GM20000 (cell line): ENCODE data around the gene ZNF423.

Experiments used
- DNase-seq: peaks from one replicate; pipeline ENCODE4 v3.0.0; 2012; ENCODE audit warnings: low spot score
- CTCF ChIP-seq: IDR thresholded peaks from 2 replicates; pipeline ENCODE4 v1.5.1; 2012; ENCODE audit warnings: mild to moderate bottlenecking, control low read depth; ENCODE audit errors: extremely low read depth, missing control alignments

ZNF423 gene

GRCh38 chr16:49867234-49867633, 11.3 kb upstream of the ZNF423 start:
- no peak for DNase-seq
- TF ChIP-seq CTCF: no peak

GRCh38 chr16:49866595-49867071, 10.7 kb upstream of the ZNF423 start:
- no peak for TF ChIP-seq CTCF
- no peak for DNase-seq

GRCh38 chr16:49862694-49863093, 6.8 kb upstream of the ZNF423 start:
- TF ChIP-seq CTCF: no peak
- no peak for DNase-seq

- no peak for TF ChIP-seq CTCF
- DNase-seq: no peak
Measured at GRCh38 chr16:49861299-49861698, 5.4 kb upstream of the ZNF423 start.

GRCh38 chr16:49860593-49860992, 4.7 kb upstream of the ZNF423 start:
- DNase-seq: no peak
- TF ChIP-seq CTCF: no peak

- no peak for DNase-seq
- TF ChIP-seq CTCF: no peak
Measured at GRCh38 chr16:49859125-49859811, 3.4 kb upstream of the ZNF423 start.

- peak; percentile 65 for DNase-seq
- TF ChIP-seq CTCF: no peak
Measured at GRCh38 chr16:49858200-49859124, 2.5 kb upstream of the ZNF423 start.
